GM12878 (cell line): Measurements from ENCODE around the gene CASQ1. TPM values are rescaled to one million over a fixed set of nuclear protein-coding genes. Genes with fewer than 3 reads are reported as not detected.

ENCODE experiments used
- CUX1 ChIP-seq: IDR thresholded peaks from 2 replicates; pipeline ENCODE4 v1.6.1; 2012; ENCODE audit warnings: improper control_type of control experiment, low read depth, low read length; ENCODE audit not compliant: insufficient replicate concordance
- IKZF2 ChIP-seq, 2 experiments: fragments of 450-650 bp; IDR thresholded peaks; 2 replicates each; pipeline ENCODE4 v1.6.1; 2017; ENCODE audit warnings: mild to moderate bottlenecking in 2 of 2, moderate library complexity in 2 of 2
- POLR2AphosphoS2 ChIP-seq: IDR thresholded peaks from 2 replicates; pipeline ENCODE4 v1.6.1; 2011; ENCODE audit warnings: low read depth, mild to moderate bottlenecking, low read length, improper control_type of control experiment, moderate library complexity
- TCF3 ChIP-seq: IDR thresholded peaks from 2 replicates; pipeline ENCODE4 v1.6.1; 2012; ENCODE audit warnings: low read depth, mild to moderate bottlenecking, low read length, borderline replicate concordance; ENCODE audit not compliant: insufficient read depth
- USF1 ChIP-seq: IDR thresholded peaks from 2 replicates; pipeline ENCODE4 v1.6.1; 2011; ENCODE audit warnings: borderline replicate concordance, low read depth, mild to moderate bottlenecking, moderate library complexity, mixed read lengths, low read length; ENCODE audit not compliant: insufficient read depth; ENCODE audit errors: extremely low read length
- polyA plus RNA-seq, 11 experiments: library from polyadenylated mRNA; depleted of rRNA in 4 of 11; unstranded in 6 of 11; stranded (reverse) in 5 of 11; fragments of >200 nt; fragmentation: Nextera tagmentation in 4 of 11; fragmentation: Illumina TruSeq in 1 of 11; extraction: Ambion mirVana in 4 of 11; extraction: Trizol in 1 of 11; gene quantifications; 1 replicate in 1 of 11; 2 replicates in 10 of 11; pipeline versions ENCODE4 v1.2.1 to v1.2.3, GENCODE V29; 2011 to 2016; ENCODE audit warnings: inconsistent platforms in 2 of 11, missing spikeins in 2 of 11, low read depth in 1 of 11
- total RNA-seq, 4 experiments: library from RNA; depleted of rRNA in 3 of 4; stranded (reverse); fragments of >200 nt in 3 of 4; fragmentation: Illumina TruSeq in 1 of 4; extraction: Trizol in 1 of 4; gene quantifications; 2 replicates each; pipeline versions ENCODE4 v1.2.1 to v1.2.3, GENCODE V29; 2013 to 2021

Gene CASQ1
- total and polyA plus RNA-seq, 10 of the 15 experiments (the other 5 are each of a cell fraction or from before 2014, with no cell fraction given) = 0.10 to 0.77 (median 0.34) TPM

GRCh38 chr1:160189649-160190625, at the start of gene CASQ1 (continued):
- no peak for TF ChIP-seq CUX1
- TF ChIP-seq IKZF2 (IDR thresholded peaks at IDR 0.05) = no peak
- no peak for TF ChIP-seq USF1
- no peak for TF ChIP-seq POLR2AphosphoS2
- TF ChIP-seq TCF3 = no peak
